GM10266 (cell line): ENCODE results near the gene CD74.

Experiments used
- DNase-seq: peaks from one replicate; pipeline ENCODE4 v3.0.0; 2012; ENCODE audit errors: extremely low spot score
- TF ChIP-seq, protein P1 (sequence below): IDR thresholded peaks from 2 replicates; pipeline ENCODE4 v1.5.1; 2012; ENCODE audit warnings: mild to moderate bottlenecking, low read depth; ENCODE audit not compliant: control insufficient read depth, insufficient read depth; ENCODE audit errors: missing control alignments

The CD74 gene

DNA sequence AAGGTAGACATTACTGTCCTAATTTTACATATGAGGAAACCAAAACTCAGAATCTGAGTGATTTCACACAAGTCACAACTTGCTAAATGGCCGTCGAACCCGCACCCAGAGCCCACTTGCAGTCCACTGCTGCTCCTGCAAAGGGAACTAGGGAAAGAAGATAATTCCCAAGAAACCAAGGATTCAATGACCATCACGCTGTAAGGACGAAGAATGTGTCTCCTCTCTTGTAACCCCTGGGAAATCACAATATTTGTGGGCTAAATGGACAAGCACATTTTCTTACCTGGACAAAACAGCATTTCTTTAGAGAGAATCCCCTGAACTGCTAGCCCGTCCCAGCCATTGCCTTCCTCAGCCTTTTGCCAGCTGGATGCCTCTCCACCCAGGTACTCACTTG, 34.5 kb upstream of the CD74 start:
- TF ChIP-seq, protein P1, sequence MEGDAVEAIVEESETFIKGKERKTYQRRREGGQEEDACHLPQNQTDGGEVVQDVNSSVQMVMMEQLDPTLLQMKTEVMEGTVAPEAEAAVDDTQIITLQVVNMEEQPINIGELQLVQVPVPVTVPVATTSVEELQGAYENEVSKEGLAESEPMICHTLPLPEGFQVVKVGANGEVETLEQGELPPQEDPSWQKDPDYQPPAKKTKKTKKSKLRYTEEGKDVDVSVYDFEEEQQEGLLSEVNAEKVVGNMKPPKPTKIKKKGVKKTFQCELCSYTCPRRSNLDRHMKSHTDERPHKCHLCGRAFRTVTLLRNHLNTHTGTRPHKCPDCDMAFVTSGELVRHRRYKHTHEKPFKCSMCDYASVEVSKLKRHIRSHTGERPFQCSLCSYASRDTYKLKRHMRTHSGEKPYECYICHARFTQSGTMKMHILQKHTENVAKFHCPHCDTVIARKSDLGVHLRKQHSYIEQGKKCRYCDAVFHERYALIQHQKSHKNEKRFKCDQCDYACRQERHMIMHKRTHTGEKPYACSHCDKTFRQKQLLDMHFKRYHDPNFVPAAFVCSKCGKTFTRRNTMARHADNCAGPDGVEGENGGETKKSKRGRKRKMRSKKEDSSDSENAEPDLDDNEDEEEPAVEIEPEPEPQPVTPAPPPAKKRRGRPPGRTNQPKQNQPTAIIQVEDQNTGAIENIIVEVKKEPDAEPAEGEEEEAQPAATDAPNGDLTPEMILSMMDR = no peak
- DNase-seq = no peak

DNA sequence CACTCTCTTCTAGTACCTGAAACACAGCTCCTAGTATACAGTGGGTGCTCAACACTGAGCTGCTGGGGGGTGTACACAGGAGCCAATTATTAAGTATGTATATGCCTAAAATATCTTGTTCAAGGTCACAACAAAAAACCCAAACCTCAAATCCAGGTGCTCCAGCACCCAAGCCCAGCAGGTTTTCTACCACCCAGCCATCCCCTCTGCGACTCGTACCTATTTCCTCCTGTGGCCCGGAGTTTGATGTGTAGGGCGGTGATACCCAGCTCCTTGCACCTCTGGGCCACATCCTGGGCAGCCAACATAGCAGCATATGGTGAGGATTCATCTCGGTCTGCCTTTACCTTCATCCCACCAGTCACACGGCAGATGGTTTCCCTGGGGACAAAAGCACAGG, 33.9 kb upstream of the CD74 start:
- TF ChIP-seq, protein P1 = no peak
- no peak for DNase-seq

DNA sequence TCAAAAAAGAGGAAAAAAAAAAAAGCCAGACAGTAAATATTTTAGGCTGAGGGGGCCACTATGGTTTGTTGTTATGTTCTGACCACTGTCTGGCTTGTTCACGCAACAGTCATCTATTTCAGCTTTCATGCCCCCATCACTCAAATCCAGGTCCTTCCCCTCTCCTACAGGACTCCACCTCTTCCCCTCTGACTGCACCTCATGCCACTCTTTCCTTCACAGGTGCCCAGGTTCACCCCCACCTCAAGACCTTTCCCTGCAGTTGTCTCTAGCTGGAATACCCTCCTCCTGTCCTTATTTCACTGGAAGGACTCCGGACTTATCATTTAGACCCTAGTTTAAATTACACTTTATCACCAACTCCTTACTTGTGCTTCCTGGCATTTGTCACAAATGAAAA, 33.4 kb upstream of the CD74 start:
- no peak for DNase-seq
- TF ChIP-seq, protein P1 = no peak

DNA sequence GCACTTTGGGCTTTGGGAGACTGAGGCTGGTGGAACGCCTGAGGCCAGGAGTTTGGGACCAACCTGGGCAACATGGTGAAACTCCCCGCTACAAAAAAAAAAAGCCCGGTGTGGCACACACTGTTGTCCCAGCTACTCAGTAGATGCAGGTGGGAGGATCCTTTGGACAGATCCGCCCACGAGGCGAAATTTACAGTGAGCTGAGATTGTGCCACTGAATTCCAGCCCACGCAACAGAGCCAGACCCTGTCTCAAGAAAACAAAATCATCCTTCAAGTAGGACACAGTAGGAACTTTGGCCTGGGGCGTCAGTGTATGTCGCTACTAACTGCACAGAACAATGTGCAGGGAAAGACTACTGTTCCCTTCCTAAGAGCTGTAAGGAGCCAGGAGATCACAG, 32.1 kb upstream of the CD74 start:
- DNase-seq = no peak

DNA sequence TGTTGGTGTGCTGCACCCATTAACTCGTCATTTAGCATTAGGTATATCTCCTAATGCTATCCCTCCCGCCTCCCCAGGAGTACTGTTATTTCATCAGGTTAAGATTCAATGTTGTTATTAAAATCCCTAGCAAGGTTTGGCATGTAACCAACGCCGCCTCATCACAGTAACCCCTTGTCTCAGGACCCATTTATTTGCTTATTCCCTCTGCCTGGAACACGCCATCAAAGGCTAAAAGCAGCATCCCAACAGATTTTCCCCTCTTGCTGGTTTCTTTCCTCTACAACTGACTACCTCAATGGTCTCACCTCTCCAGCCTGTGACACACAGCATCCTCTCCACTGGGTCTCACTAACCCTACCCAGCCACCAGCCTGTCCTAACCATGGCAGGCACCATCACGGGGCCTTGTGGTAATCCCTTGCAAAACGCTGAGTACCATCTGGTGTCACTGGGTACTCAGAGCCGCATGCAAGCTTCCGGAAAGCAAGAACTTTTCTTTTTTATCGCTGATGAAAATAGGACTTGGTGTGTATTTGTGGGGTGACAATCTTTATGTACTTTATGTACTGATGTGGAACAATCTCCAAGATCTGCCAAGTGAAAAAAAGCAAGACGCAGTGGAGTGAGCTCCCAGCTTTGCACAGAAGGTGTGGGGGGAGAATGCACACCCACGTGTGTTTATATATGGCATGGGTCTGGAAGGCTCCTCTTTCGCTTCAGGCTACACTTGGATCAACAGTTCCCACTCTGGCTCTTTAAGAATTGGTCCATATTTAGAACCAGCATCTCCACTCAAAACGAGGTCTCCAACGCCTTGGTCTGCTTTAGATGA, 30.7 kb upstream of the CD74 start:
- no peak for DNase-seq
- TF ChIP-seq, protein P1 = no peak

More for the DNA sequence above, 32.1 kb upstream of the CD74 start:
- TF ChIP-seq, protein P1 = no peak

DNA sequence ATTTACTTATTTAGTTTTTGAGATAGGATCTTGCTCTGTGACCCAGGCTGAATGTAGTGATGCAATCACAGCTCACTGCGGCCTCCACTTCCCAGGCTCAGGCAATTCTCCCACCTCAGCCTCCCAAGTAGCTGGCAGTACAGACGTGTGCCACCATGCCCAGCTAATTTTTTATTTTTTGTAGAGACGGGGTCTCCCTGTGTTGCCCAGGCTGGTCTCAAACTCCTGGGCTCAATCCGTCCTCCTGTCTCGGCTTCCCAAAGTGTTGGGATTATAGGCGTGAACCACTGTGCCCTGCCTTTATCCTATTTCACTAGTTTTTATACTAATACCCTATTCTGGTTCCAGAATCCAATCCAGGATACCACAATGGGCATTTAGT, 30.0 kb upstream of the CD74 start:
- TF ChIP-seq, protein P1 = no peak
- no peak for DNase-seq

DNA sequence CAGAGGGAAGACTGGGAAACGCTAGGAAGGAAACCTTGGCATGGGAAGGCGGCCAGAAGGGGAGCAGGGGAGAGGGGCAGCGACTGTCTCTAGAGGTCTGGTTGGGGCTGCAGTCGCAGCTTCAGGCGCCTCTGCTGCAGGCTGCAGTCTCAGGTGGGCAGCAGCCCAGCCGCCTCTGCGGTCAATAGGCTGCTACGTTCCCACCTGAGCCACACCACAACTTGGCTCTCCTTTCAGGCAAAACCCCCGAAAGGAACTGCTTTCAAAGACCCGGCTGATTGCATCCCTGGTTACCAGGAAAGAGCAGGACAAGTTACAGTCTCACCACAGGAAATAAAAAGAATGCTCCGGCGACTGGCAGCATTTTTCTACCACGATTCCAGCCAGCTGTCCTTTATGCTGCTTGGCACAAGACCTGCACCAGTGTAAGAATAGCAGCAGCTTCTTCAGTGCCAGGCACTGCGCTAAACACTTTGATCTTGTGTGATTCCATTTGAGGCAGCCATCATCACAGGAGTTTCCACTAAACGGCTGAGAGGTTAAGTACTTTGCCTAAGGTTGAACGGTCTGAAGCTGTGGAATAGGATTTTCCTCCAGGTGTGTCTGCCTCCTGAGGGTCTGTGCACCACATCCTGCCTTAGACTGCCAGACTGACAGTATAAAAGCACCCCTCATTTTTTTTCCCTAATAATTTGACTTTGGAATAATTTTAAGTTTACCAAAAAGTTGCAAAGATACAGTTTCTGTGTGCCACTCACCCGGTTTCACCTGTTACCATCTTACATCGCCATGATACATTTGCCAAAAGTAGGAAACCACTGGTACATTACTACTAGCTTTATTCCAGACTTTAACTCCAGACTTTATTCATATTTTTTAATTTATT, 29.3 kb upstream of the CD74 start:
- TF ChIP-seq, protein P1 = no peak
- DNase-seq = no peak
